RWPE1 (cell line): ENCODE measurements around the gene SCLY.
"Not testable (repeated sequence)": the region's sequence is repeated elsewhere in the genome, so short reads cannot be mapped to it uniquely, and the experiment has no call there.

Source experiments
- CTCF ChIA-PET: fragments of 350-600 bp; sonication (Branson Sonifier 250); formaldehyde crosslinking; extraction: SDS; loops from one replicate; lab custom pipeline; 2021; lab: Yijun Ruan, JAX
- POLR2A ChIA-PET: fragments of 400-600 bp; formaldehyde crosslinking; extraction: SDS; loops from one replicate; lab custom pipeline; 2020; ENCODE audit warnings: antibody characterized with exemption; ENCODE audit not compliant: low non-redundant PET; lab: Yijun Ruan, JAX
- DNase-seq: peaks from one replicate; pipeline ENCODE4 v3.0.0; 2012; ENCODE audit warnings: low spot score
- H3K27ac ChIP-seq: fragments of 450-650 bp; 2 replicates; pipeline ENCODE4 v1.5.1; 2017
- CTCF ChIP-seq: fragments of 450-650 bp; conservative IDR thresholded peaks from 2 replicates; pipeline ENCODE4 v1.5.1; 2017; ENCODE audit warnings: low read depth, mild to moderate bottlenecking

The SCLY gene

GRCh38 chr2:238043851-238044250, 16.9 kb upstream of the SCLY start:
- CTCF ChIA-PET, result no interaction called here
- no peak for TF ChIP-seq CTCF
- no peak overlapping the region for H3K27ac ChIP-seq
- DNase-seq, result no peak
- POLR2A ChIA-PET, result no interaction called here

- TF ChIP-seq CTCF, result no peak
- H3K27ac ChIP-seq, result no peak overlapping the region
- ChIA-PET CTCF (no interaction called here), POLR2A (no interaction called here)
- DNase-seq, result no peak
These were observed 15.2 kb upstream of the SCLY start for GRCh38 chr2:238045575-238045974.

- ChIA-PET POLR2A (no interaction called here), CTCF (no interaction called here)
- no peak for TF ChIP-seq CTCF
- H3K27ac ChIP-seq, result no peak overlapping the region
- no peak for DNase-seq
These were observed 14.0 kb upstream of the SCLY start for GRCh38 chr2:238046725-238047270.

- ChIA-PET POLR2A (no interaction called here), CTCF (interaction anchor here (1.5 kb wide), 1 partner anchor 8 kb away, joined by 3 read pairs; the partner anchor contains the start of gene SCLY)
- TF ChIP-seq CTCF, result no peak
- H3K27ac ChIP-seq, result no peak overlapping the region
- DNase-seq, result no peak
These were observed 7.5 kb upstream of the SCLY start for GRCh38 chr2:238053191-238053776.

- TF ChIP-seq CTCF, result no peak
- DNase-seq, result no peak
- H3K27ac ChIP-seq, result no peak overlapping the region
- ChIA-PET CTCF (no interaction called here), POLR2A (no interaction called here)
These were observed 5.0 kb upstream of the SCLY start for GRCh38 chr2:238055841-238056240.

- H3K27ac ChIP-seq, POLR2A ChIA-PET, CTCF ChIA-PET, DNase-seq: not testable (repeated sequence)
These were observed 2.9 kb upstream of the SCLY start for GRCh38 chr2:238057696-238058575.

- POLR2A ChIA-PET, result no interaction called here
- DNase-seq, result no peak
- no peak overlapping the region for H3K27ac ChIP-seq
- CTCF ChIA-PET, result no interaction called here
- no peak for TF ChIP-seq CTCF
These were observed 1.3 kb upstream of the SCLY start for GRCh38 chr2:238059505-238059904.
